Neural cell (in vitro differentiated cells): ENCODE data around the gene CDK5RAP2. TPM values are rescaled to one million over a fixed set of nuclear protein-coding genes. Genes with fewer than 3 reads are reported as not detected.

Source experiments
- H2AFZ ChIP-seq: fragments of 200-600, 300-800 bp; sonication (generic), shearing (Covaris generic); 2 replicates; pipeline ENCODE4 v1.6.0; 2014; ENCODE audit warnings: low read depth, mild to moderate bottlenecking, antibody characterized with exemption, low read length, moderate library complexity
- H3F3A ChIP-seq: fragments of 200-600 bp; shearing (Covaris generic); 2 replicates; pipeline ENCODE4 v1.6.1; 2016; ENCODE audit warnings: mild to moderate bottlenecking, moderate library complexity, mixed read lengths, antibody characterized with exemption, low read length; ENCODE audit not compliant: insufficient read depth, poor library complexity, severe bottlenecking
- H3K27ac ChIP-seq: fragments of 200-600, 300-800 bp; sonication (generic), shearing (Covaris generic); 2 replicates; pipeline ENCODE4 v1.5.1; 2014; ENCODE audit warnings: mild to moderate bottlenecking, low read length, moderate library complexity
- H3K27me3 ChIP-seq: fragments of 300-800, 200-600 bp; sonication (generic), shearing (Covaris generic); 2 replicates; pipeline ENCODE4 v1.6.0; 2014; ENCODE audit warnings: mild to moderate bottlenecking, low read depth, low read length, moderate library complexity; ENCODE audit not compliant: insufficient read depth
- H3K36me3 ChIP-seq: fragments of 300-800, 200-600 bp; sonication (generic), shearing (Covaris generic); 2 replicates; pipeline ENCODE4 v1.5.1; 2014; ENCODE audit warnings: mild to moderate bottlenecking, antibody characterized with exemption, low read length, moderate library complexity; ENCODE audit not compliant: insufficient read depth
- H3K4me2 ChIP-seq: fragments of 300-800, 200-600 bp; sonication (generic), shearing (Covaris generic); 2 replicates; pipeline ENCODE4 v1.6.0; 2014; ENCODE audit warnings: mild to moderate bottlenecking, low read length
- H3K4me3 ChIP-seq: fragments of 300-800, 200-600 bp; sonication (generic), shearing (Covaris generic); 2 replicates; pipeline ENCODE4 v1.5.1; 2014; ENCODE audit warnings: mild to moderate bottlenecking, low read length, moderate library complexity
- H3K79me2 ChIP-seq: fragments of 200-600 bp; shearing (Covaris generic); replicated peaks from 2 replicates; pipeline ENCODE4 v1.6.0; 2014; ENCODE audit warnings: mild to moderate bottlenecking, low read length, moderate library complexity; ENCODE audit not compliant: insufficient read depth
- H3K9ac ChIP-seq: fragments of 300-800, 200-600 bp; sonication (generic), shearing (Covaris generic); 2 replicates; pipeline ENCODE4 v1.6.1; 2016; ENCODE audit warnings: mild to moderate bottlenecking, low read length, mixed read lengths
- H3K9me2 ChIP-seq: fragments of 200-600 bp; shearing (Covaris generic); 2 replicates; pipeline ENCODE4 v1.6.1; 2016; ENCODE audit warnings: mild to moderate bottlenecking, low read length, mixed read lengths; ENCODE audit not compliant: insufficient read depth
- H3K9me3 ChIP-seq: fragments of 200-600, 300-800 bp; sonication (generic), shearing (Covaris generic); 2 replicates; pipeline ENCODE4 v1.6.1; 2016; ENCODE audit warnings: mild to moderate bottlenecking, mixed run types, low read length, moderate library complexity, mixed read lengths
- H4K20me1 ChIP-seq: fragments of 200-600 bp; shearing (Covaris generic); 2 replicates; pipeline ENCODE4 v1.6.1; 2016; ENCODE audit warnings: mild to moderate bottlenecking, mixed run types; ENCODE audit not compliant: insufficient read depth
- EP300 ChIP-seq: fragments of 450-650 bp; conservative IDR thresholded peaks from 2 replicates; pipeline ENCODE4 v1.6.1; 2014; ENCODE audit warnings: antibody characterized with exemption, mild to moderate bottlenecking, moderate library complexity; ENCODE audit not compliant: poor library complexity, severe bottlenecking
- EZH2 ChIP-seq: fragments of 200-600, 300-800 bp; shearing (Covaris generic), sonication (generic); IDR thresholded peaks from 2 replicates; pipeline ENCODE4 v1.6.1; 2014; ENCODE audit warnings: antibody characterized with exemption, low read length, borderline replicate concordance, mild to moderate bottlenecking; ENCODE audit not compliant: insufficient read depth, poor library complexity, severe bottlenecking
- MXI1 ChIP-seq: fragments of 450-650 bp; conservative IDR thresholded peaks from 2 replicates; pipeline ENCODE4 v1.6.1; 2014; ENCODE audit warnings: antibody characterized with exemption, mild to moderate bottlenecking; ENCODE audit not compliant: poor library complexity, severe bottlenecking
- POLR2AphosphoS5 ChIP-seq: IDR thresholded peaks from 2 replicates; pipeline ENCODE4 v1.6.1; 2012
- RAD21 ChIP-seq: fragments of 450-650 bp; conservative IDR thresholded peaks from 2 replicates; pipeline ENCODE4 v1.6.1; 2014; ENCODE audit warnings: antibody characterized with exemption, mild to moderate bottlenecking, moderate library complexity
- REST ChIP-seq: IDR thresholded peaks from 2 replicates; pipeline ENCODE4 v1.6.1; 2012; ENCODE audit warnings: borderline replicate concordance
- SMC3 ChIP-seq: fragments of 450-650 bp; conservative IDR thresholded peaks from 2 replicates; pipeline ENCODE4 v1.6.1; 2014; ENCODE audit warnings: antibody characterized with exemption, mild to moderate bottlenecking, moderate library complexity; ENCODE audit not compliant: poor library complexity
- TAF1 ChIP-seq: IDR thresholded peaks from 2 replicates; pipeline ENCODE4 v1.6.1; 2012; ENCODE audit warnings: low read depth
- polyA plus RNA-seq: library from polyadenylated mRNA; depleted of rRNA; stranded (reverse); fragments of >200 nt; gene quantifications from 2 replicates; pipeline ENCODE4 v1.2.3, GENCODE V29; 2014
- TF ChIP-seq, protein P1 (sequence below): fragments of 450-650 bp; IDR thresholded peaks from 2 replicates; pipeline ENCODE4 v1.5.1; 2014; ENCODE audit warnings: antibody characterized with exemption, mild to moderate bottlenecking, moderate library complexity; ENCODE audit not compliant: poor library complexity, severe bottlenecking

CDK5RAP2 gene
- polyA plus RNA-seq, 1 donor from 2014 or later: 43.3 TPM

DNA sequence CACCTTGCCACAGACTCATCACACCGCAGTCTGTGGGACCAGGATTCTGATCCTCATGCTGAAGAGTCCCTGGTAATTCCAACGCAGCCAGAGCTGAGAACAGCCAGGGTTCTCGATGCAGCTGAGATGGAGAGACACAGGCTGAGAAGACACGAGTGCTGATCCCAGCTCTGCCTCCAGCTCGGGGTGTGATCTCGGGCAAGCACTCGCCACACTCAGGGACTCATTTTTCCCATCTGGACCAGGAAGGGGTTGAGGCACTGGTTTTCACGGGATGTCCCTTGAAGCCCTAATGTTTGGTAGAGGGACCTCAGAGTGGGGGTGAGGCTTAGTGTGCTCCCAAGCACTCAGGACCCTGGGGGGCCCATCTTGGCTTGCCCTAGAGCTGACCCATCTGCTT lies 200.4 kb downstream of the CDK5RAP2 start:
- Histone ChIP-seq H3K9me3 (no peaks in the 10 kb centered on the region), H2AFZ (no peak overlapping the region), H3K4me2 (no peak overlapping the region), H3K4me3 (no peak overlapping the region), H4K20me1 (no peaks in the 10 kb centered on the region), H3K9me2 (no peaks in the 10 kb centered on the region), H3F3A (no peaks in the 10 kb centered on the region), H3K27me3 (no peaks in the 10 kb centered on the region), H3K27ac (no peak overlapping the region), H3K79me2 (no peaks in the 10 kb centered on the region), H3K36me3 (no peaks in the 10 kb centered on the region), H3K9ac (no peak overlapping the region)
- TF ChIP-seq TAF1 (no peak), REST (no peak), RAD21 (no peak), MXI1 (no peak), EP300 (no peak), POLR2AphosphoS5 (no peak)
- TF ChIP-seq, protein P1, sequence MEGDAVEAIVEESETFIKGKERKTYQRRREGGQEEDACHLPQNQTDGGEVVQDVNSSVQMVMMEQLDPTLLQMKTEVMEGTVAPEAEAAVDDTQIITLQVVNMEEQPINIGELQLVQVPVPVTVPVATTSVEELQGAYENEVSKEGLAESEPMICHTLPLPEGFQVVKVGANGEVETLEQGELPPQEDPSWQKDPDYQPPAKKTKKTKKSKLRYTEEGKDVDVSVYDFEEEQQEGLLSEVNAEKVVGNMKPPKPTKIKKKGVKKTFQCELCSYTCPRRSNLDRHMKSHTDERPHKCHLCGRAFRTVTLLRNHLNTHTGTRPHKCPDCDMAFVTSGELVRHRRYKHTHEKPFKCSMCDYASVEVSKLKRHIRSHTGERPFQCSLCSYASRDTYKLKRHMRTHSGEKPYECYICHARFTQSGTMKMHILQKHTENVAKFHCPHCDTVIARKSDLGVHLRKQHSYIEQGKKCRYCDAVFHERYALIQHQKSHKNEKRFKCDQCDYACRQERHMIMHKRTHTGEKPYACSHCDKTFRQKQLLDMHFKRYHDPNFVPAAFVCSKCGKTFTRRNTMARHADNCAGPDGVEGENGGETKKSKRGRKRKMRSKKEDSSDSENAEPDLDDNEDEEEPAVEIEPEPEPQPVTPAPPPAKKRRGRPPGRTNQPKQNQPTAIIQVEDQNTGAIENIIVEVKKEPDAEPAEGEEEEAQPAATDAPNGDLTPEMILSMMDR: no peak

DNA sequence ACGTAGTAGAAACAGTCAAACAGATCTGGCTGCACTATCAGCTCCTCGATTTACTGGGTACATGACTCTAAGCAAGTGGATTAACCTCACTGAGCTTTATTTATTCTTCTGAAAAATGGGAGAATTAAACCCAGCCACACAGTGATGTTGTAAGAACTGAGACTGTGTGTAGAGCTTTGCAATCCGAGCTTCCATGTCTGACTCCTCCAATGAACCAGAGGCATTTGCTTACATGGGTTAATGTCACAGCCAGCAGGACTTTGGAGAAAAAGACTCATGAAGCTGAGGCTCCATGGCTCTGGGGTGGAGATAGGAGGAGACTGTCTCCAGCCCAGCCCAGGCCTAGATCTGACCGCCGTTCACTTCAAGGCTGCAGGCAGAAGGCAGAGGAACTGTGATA lies 201.3 kb downstream of the CDK5RAP2 start:
- Histone ChIP-seq H4K20me1 (no peaks in the 10 kb centered on the region), H3F3A (no peaks in the 10 kb centered on the region), H3K4me2 (no peak overlapping the region), H3K4me3 (no peak overlapping the region), H3K79me2 (no peaks in the 10 kb centered on the region), H3K27me3 (no peaks in the 10 kb centered on the region), H3K27ac (no peak overlapping the region), H3K36me3 (no peaks in the 10 kb centered on the region), H2AFZ (no peak overlapping the region), H3K9ac (no peak overlapping the region), H3K9me3 (no peaks in the 10 kb centered on the region), H3K9me2 (no peaks in the 10 kb centered on the region)
- no peak for TF ChIP-seq TAF1
- TF ChIP-seq, protein P1: no peak
- no peak for TF ChIP-seq EZH2
- no peak for TF ChIP-seq SMC3
- no peak for TF ChIP-seq REST
- no peak for TF ChIP-seq POLR2AphosphoS5
